Ishikawa (cell line): ENCODE data around the gene KMO.

Source experiments
- CEBPB ChIP-seq: IDR thresholded peaks from 2 replicates; pipeline ENCODE4 v1.6.1; 2012
- CREB1 ChIP-seq: IDR thresholded peaks from 2 replicates; pipeline ENCODE4 v1.6.1; 2012; ENCODE audit warnings: low read depth
- EGR1 ChIP-seq: IDR thresholded peaks from 2 replicates; pipeline ENCODE4 v1.6.1; 2012
- EP300 ChIP-seq: IDR thresholded peaks from 2 replicates; pipeline ENCODE4 v1.6.1; 2012; ENCODE audit warnings: borderline replicate concordance
- YY1 ChIP-seq: IDR thresholded peaks from 2 replicates; pipeline ENCODE4 v1.6.1; 2012; ENCODE audit warnings: low read depth

DNA sequence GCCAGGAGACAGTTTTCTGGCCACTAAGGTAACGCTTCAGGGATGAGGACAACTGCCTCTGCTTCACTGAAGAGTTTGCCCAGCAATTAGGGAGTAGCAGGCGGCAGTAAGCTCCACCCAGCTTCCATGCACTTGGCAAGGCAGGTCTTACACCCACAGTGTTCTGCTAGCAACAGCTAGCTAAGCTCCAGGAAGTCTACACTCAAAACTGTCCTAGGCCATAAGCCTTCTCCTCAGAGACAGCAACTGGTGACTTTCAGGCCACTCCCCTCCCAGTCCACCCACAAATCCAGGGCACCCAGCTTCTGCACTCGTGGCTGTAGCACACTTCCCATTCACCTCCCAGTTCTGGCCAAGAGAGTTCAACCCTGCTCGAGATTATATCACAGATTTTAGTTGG lies 47.3 kb downstream of the KMO start:
- TF ChIP-seq EP300 = no peak
- no peak for TF ChIP-seq YY1
- no peak for TF ChIP-seq EGR1
- TF ChIP-seq CREB1 = no peak
- no peak for TF ChIP-seq CEBPB
